Body of pancreas (tissue), 4 donors: ENCODE results near the gene MAPK8.

Source experiments
- CTCF ChIP-seq, 7 experiments: fragments of 450-650 bp in 4 of 7; fragments of 200-600 bp in 3 of 7; sonication (generic) in 3 of 7; IDR thresholded peaks; one replicate each; pipeline ENCODE4 v1.5.1; 2016 to 2019; ENCODE audit warnings: antibody characterized with exemption in 7 of 7
- POLR2A ChIP-seq, 3 donors: fragments of 450-650 bp; IDR thresholded peaks; one replicate each; pipeline ENCODE4 v1.6.1; 2016; ENCODE audit warnings: antibody characterized with exemption in 3 of 3, mild to moderate bottlenecking in 2 of 3

- TF ChIP-seq POLR2A (IDR thresholded peaks at IDR 0.05): no peak
- TF ChIP-seq CTCF (IDR thresholded peaks at IDR 0.05): no peak
Observed at GRCh38 chr10:48399551-48399950, 93.1 kb downstream of the MAPK8 start.
